Keratinocyte (primary cell): ENCODE data around the gene CAMKK2. TPM values are rescaled to one million over a fixed set of nuclear protein-coding genes. Genes with fewer than 3 reads are reported as not detected.

ENCODE experiments used
- DNase-seq: peaks from one replicate; pipeline ENCODE4 v3.0.0-alpha.2; 2011; ENCODE audit warnings: low read depth, missing footprints, low spot score
- FAIRE-seq: peaks from 2 replicates; lab custom pipeline; 2011; peaks lifted over from hg19 to GRCh38; lab: Jason Lieb, UNC
- H2AFZ ChIP-seq: 2 replicates; pipeline ENCODE4 v1.6.0; 2012; ENCODE audit warnings: low read length, control low read depth, inconsistent platforms; ENCODE audit not compliant: control insufficient read depth
- H3K27ac ChIP-seq: 2 replicates; pipeline ENCODE4 v1.5.1; 2011; ENCODE audit warnings: low read length; ENCODE audit not compliant: control insufficient read depth, insufficient read depth
- H3K27me3 ChIP-seq: 3 replicates; pipeline ENCODE4 v1.6.0; 2011; ENCODE audit warnings: low read length; ENCODE audit not compliant: control insufficient read depth, insufficient read depth; ENCODE audit errors: extremely low read depth
- H3K36me3 ChIP-seq, 2 experiments: 2 replicates in 1 of 2; 3 replicates in 1 of 2; pipeline ENCODE4 v1.5.1; 2011; ENCODE audit warnings: low read length in 2 of 2, mild to moderate bottlenecking in 1 of 2; ENCODE audit not compliant: control insufficient read depth in 2 of 2, insufficient read depth in 2 of 2; ENCODE audit errors: extremely low read depth in 1 of 2
- H3K4me1 ChIP-seq: 3 replicates; pipeline ENCODE4 v1.5.1; 2011; ENCODE audit warnings: low read length; ENCODE audit not compliant: control insufficient read depth, insufficient read depth; ENCODE audit errors: extremely low read depth
- H3K4me2 ChIP-seq: 3 replicates; pipeline ENCODE4 v1.6.0; 2011; ENCODE audit warnings: low read depth, low read length; ENCODE audit not compliant: control insufficient read depth, insufficient read depth; ENCODE audit errors: extremely low read depth
- H3K4me3 ChIP-seq, 3 experiments: fragments of 200-600 bp in 1 of 3; sonication (generic) in 1 of 3; 2 replicates in 2 of 3; 3 replicates in 1 of 3; pipeline ENCODE4 v1.5.1; 2011 to 2016; ENCODE audit warnings: low read length in 3 of 3, mild to moderate bottlenecking in 3 of 3, control low read depth in 2 of 3, inconsistent platforms in 1 of 3, low read depth in 1 of 3, mixed read lengths in 1 of 3, mixed run types in 1 of 3, moderate library complexity in 1 of 3; ENCODE audit not compliant: control insufficient read depth in 2 of 3, insufficient read depth in 2 of 3; ENCODE audit errors: extremely low read depth in 1 of 3
- H3K79me2 ChIP-seq: 2 replicates; pipeline ENCODE4 v1.6.0; 2012; ENCODE audit warnings: low read length; ENCODE audit not compliant: control insufficient read depth, insufficient read depth
- H3K9ac ChIP-seq: 3 replicates; pipeline ENCODE4 v1.6.0; 2011; ENCODE audit warnings: low read length; ENCODE audit not compliant: control insufficient read depth, insufficient read depth; ENCODE audit errors: extremely low read depth
- H3K9me1 ChIP-seq: 3 replicates; pipeline ENCODE4 v1.6.0; 2011; ENCODE audit warnings: low read length; ENCODE audit not compliant: control insufficient read depth, insufficient read depth; ENCODE audit errors: extremely low read depth
- H3K9me3 ChIP-seq: 2 replicates; pipeline ENCODE4 v1.5.1; 2012; ENCODE audit warnings: low read depth, low read length; ENCODE audit not compliant: control insufficient read depth
- H4K20me1 ChIP-seq: 3 replicates; pipeline ENCODE4 v1.6.0; 2011; ENCODE audit warnings: low read length; ENCODE audit not compliant: control insufficient read depth, insufficient read depth; ENCODE audit errors: extremely low read depth
- EZH2 ChIP-seq: IDR thresholded peaks from one replicate; pipeline ENCODE4 v1.6.1; 2012; ENCODE audit warnings: inconsistent platforms, mild to moderate bottlenecking, low read length, moderate library complexity
- dilution Hi-C: fragments of 300-500 bp; cut with MboI; formaldehyde crosslinking; loops from one replicate; pipeline ENCODE4 v1.7.0; 2020; ENCODE audit warnings: low sequenced_read_pairs; ENCODE audit not compliant: extremely low pct_ligation_motif_present
- polyA minus RNA-seq, 3 experiments: library from RNA; depleted of rRNA, polyadenylated mRNA; stranded (reverse); fragments of >200 nt; gene quantifications; 1 replicate in 1 of 3; 2 replicates in 1 of 3; 3 replicates in 1 of 3; pipeline ENCODE4 v1.2.3, GENCODE V29; 2011
- polyA plus RNA-seq, 5 experiments: library from polyadenylated mRNA; depleted of rRNA in 3 of 5; stranded (reverse) in 3 of 5; stranded (forward) in 1 of 5; unstranded in 1 of 5; fragments of >200 nt; gene quantifications; 1 replicate in 1 of 5; 2 replicates in 3 of 5; 3 replicates in 1 of 5; pipeline versions ENCODE4 v1.2.1 to v1.2.3, GENCODE V29; 2011 to 2012; ENCODE audit warnings: missing spikeins in 2 of 5, low read depth in 1 of 5, low replicate concordance in 1 of 5
- TF ChIP-seq, protein P1 (sequence below), 3 experiments: IDR thresholded peaks in 1 of 3; conservative IDR thresholded peaks in 1 of 3; optimal IDR thresholded peaks in 1 of 3; 2 replicates in 2 of 3; 3 replicates in 1 of 3; pipeline versions ENCODE3 to v1.5.1; 2011; ENCODE audit warnings: low read length in 3 of 3, mild to moderate bottlenecking in 3 of 3, moderate library complexity in 2 of 3, control low read depth in 1 of 3, inconsistent platforms in 1 of 3; ENCODE audit not compliant: insufficient read depth in 2 of 3; ENCODE audit errors: extremely low read depth in 1 of 3

Gene CAMKK2
- polyA plus RNA-seq (18.6 to 25.1 TPM (median 22.9 TPM) in 3 replicates), polyA minus RNA-seq (27.6 to 36.0 TPM (median 32.6 TPM) in 3 replicates)
- 10.2 TPM for polyA plus RNA-seq (2011; ENCODE audit: low read depth)
- polyA plus RNA-seq (2011; cell fraction: cytosol; rRNA removed), result 20.3 and 24.8 TPM in 2 replicates
- 28.6 and 35.1 TPM in 2 replicates for polyA plus RNA-seq (2011; cell fraction: nucleus; rRNA removed)
- polyA plus RNA-seq (2012; ENCODE audit: low replicate concordance), result 15.7 and 19.0 TPM in 2 replicates
- 37.6 TPM for polyA minus RNA-seq (2011; cell fraction: cytosol; rRNA and poly(A)+ RNA removed)
- polyA minus RNA-seq (2011; cell fraction: nucleus; rRNA and poly(A)+ RNA removed), result 24.1 and 32.4 TPM in 2 replicates

DNA sequence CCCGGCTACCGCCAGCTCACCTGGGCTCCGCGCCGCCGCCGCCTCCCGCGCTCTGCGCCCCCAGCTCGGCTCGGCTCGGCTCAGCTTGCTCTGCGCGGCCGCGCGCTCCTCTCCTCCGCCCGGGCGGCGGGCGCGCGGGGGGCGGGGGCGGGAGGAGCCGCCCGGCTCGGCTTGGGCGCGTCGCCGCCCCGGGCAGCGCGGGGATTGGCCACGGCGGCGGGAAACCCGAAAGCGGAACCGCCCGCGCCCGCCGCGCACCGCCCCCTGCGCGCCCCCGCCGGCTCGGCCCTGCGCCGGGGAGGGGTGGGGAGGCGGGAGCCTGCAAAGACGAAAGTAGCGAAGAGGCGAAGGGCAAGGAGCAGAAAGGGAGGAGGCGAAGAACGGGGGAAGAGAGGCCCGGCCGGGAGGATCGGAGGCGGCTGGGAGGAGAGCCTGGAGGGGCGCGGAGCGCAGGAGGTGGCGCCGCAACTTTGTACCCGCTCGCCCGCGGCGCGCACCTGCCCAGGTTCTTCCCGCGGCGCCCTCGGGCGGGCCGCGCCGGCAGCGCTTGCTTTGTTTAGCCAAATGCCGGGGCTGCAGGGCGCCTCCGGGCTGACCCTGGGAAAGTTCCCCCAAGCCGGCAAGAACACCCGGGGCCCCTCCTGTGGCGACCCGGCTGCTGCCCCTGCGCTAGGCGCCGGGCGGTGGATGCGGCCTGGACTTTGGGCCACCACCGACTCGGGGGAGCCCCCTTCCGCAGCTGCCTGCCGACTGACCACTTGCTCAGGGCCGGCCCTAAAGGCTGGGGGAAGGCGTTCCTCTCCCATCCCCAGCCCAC is at the start of gene CAMKK2:
Gene CAMKK2, minus strand, starts transcription at position 92 of the 817 bp plus-strand sequence. CDS start 22,183 bp downstream, outside the sequence.
- Histone ChIP-seq H3K27me3 (no peaks in the 10 kb centered on the region), H4K20me1 (no peaks in the 10 kb centered on the region), H3K9ac (peak within 1 kb of the TSS; percentile 88), H3K4me2 (peak within 1 kb of the TSS; percentile 100), H3K9me1 (no peaks in the 10 kb centered on the region), H3K4me3 (peak within 1 kb of the TSS; percentile 83 to 95 (median 84)), H3K27ac (peak within 1 kb of the TSS; percentile 65), H3K9me3 (no peaks in the 10 kb centered on the region), H3K4me1 (peaks cover 11% of the 10 kb centered on the region), H3K36me3 (peaks cover 3 to 4% of the 10 kb centered on the region in 2 experiments), H3K79me2 (peaks cover 25% of the 10 kb centered on the region), H2AFZ (peak within 1 kb of the TSS; percentile 93)
- FAIRE-seq, result no peak
- DNase-seq, result no peak
- TF ChIP-seq, protein P1, sequence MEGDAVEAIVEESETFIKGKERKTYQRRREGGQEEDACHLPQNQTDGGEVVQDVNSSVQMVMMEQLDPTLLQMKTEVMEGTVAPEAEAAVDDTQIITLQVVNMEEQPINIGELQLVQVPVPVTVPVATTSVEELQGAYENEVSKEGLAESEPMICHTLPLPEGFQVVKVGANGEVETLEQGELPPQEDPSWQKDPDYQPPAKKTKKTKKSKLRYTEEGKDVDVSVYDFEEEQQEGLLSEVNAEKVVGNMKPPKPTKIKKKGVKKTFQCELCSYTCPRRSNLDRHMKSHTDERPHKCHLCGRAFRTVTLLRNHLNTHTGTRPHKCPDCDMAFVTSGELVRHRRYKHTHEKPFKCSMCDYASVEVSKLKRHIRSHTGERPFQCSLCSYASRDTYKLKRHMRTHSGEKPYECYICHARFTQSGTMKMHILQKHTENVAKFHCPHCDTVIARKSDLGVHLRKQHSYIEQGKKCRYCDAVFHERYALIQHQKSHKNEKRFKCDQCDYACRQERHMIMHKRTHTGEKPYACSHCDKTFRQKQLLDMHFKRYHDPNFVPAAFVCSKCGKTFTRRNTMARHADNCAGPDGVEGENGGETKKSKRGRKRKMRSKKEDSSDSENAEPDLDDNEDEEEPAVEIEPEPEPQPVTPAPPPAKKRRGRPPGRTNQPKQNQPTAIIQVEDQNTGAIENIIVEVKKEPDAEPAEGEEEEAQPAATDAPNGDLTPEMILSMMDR (optimal IDR thresholded peaks at IDR 0.05 in 1 of 3, IDR thresholded peaks at IDR 0.05 in 1 of 3, conservative IDR thresholded peaks at IDR 0.05 in 1 of 3; ENCODE audit: extremely low read depth in 1 of 3, insufficient read depth in 2 of 3, low read length in 3 of 3), result no peak
- no peak for TF ChIP-seq EZH2
- dilution Hi-C loops, result no loop called here

- H3K9me3 ChIP-seq, result no peaks in the 10 kb centered on the region
- no peak for FAIRE-seq
- H4K20me1 ChIP-seq, result no peaks in the 10 kb centered on the region
- no peaks in the 10 kb centered on the region for H3K4me1 ChIP-seq
- dilution Hi-C loops, result no loop called here
- no peak overlapping the region for H3K4me3 ChIP-seq
- H3K4me2 ChIP-seq, result no peak overlapping the region
- DNase-seq, result no peak
- no peaks in the 10 kb centered on the region for H3K9me1 ChIP-seq
- peaks cover 21 to 39% of the 10 kb centered on the region in 2 experiments for H3K36me3 ChIP-seq
- TF ChIP-seq, protein P1 (optimal IDR thresholded peaks at IDR 0.05 in 1 of 3, IDR thresholded peaks at IDR 0.05 in 1 of 3, conservative IDR thresholded peaks at IDR 0.05 in 1 of 3; ENCODE audit: extremely low read depth in 1 of 3, insufficient read depth in 2 of 3, low read length in 3 of 3), result no peak
- TF ChIP-seq EZH2, result no peak
- no peak overlapping the region for H3K9ac ChIP-seq
- peaks cover 19% of the 10 kb centered on the region for H3K79me2 ChIP-seq
- no peak overlapping the region for H3K27ac ChIP-seq
- no peaks in the 10 kb centered on the region for H3K27me3 ChIP-seq
- H2AFZ ChIP-seq, result no peak overlapping the region
Measured at GRCh38 chr12:121345151-121345815, 48.8 kb upstream of the CAMKK2 start.
